SU-DHL-6 (cell line): ENCODE results near the gene PRIMPOL.

Source experiments
- H2AFZ ChIP-seq: fragments of 200-600 bp; sonication (generic); 2 replicates; pipeline ENCODE4 v1.6.1; 2014; ENCODE audit warnings: low read depth, mild to moderate bottlenecking, moderate library complexity, mixed read lengths, antibody characterized with exemption, low read length; ENCODE audit not compliant: severe bottlenecking
- H3F3A ChIP-seq: fragments of 200-600 bp; shearing (Covaris generic); 2 replicates; pipeline ENCODE4 v1.6.0; 2016; ENCODE audit warnings: antibody characterized with exemption, mild to moderate bottlenecking; ENCODE audit not compliant: insufficient read depth
- H3K27ac ChIP-seq: fragments of 200-600 bp; sonication (generic); 2 replicates; pipeline ENCODE4 v1.5.1; 2016; ENCODE audit warnings: low read depth, mild to moderate bottlenecking, low read length, moderate library complexity, mixed read lengths
- H3K27me3 ChIP-seq: fragments of 200-600 bp; sonication (generic), shearing (Covaris generic); 2 replicates; pipeline ENCODE4 v1.6.0; 2014; ENCODE audit warnings: mild to moderate bottlenecking, low read length
- H3K36me3 ChIP-seq: fragments of 200-600 bp; sonication (generic); 2 replicates; pipeline ENCODE4 v1.6.1; 2014; ENCODE audit warnings: mild to moderate bottlenecking, low read length, mixed read lengths
- H3K4me2 ChIP-seq: fragments of 300-600, 200-600 bp; shearing (Covaris generic), sonication (generic); 2 replicates; pipeline ENCODE4 v1.6.0; 2014; ENCODE audit warnings: low read length, low read depth, mild to moderate bottlenecking; ENCODE audit not compliant: poor library complexity, severe bottlenecking
- H3K4me3 ChIP-seq: fragments of 200-600 bp; sonication (generic); 2 replicates; pipeline ENCODE4 v1.5.1; 2014; ENCODE audit warnings: antibody characterized with exemption, low read length, mild to moderate bottlenecking, mixed read lengths; ENCODE audit not compliant: insufficient read depth, poor library complexity, severe bottlenecking
- H3K79me2 ChIP-seq: fragments of 200-600 bp; sonication (generic); 2 replicates; pipeline ENCODE4 v1.6.1; 2014; ENCODE audit warnings: mild to moderate bottlenecking, low read length, moderate library complexity; ENCODE audit not compliant: insufficient read depth
- H3K9ac ChIP-seq: fragments of 200-600 bp; sonication (generic); 2 replicates; pipeline ENCODE4 v1.7.0; 2014; ENCODE audit warnings: mild to moderate bottlenecking, low read length
- H3K9me2 ChIP-seq: fragments of 200-600 bp; sonication (generic); replicated peaks from 2 replicates; pipeline ENCODE4 v1.6.1; 2014; ENCODE audit warnings: low read length; ENCODE audit not compliant: insufficient read depth
- H3K9me3 ChIP-seq: fragments of 200-600 bp; sonication (generic); 2 replicates; pipeline ENCODE4 v1.6.1; 2014; ENCODE audit warnings: low read length, mixed read lengths; ENCODE audit not compliant: insufficient read depth
- H4K20me1 ChIP-seq: fragments of 200-600 bp; sonication (generic); 2 replicates; pipeline ENCODE4 v1.6.1; 2014; ENCODE audit warnings: low read depth, mild to moderate bottlenecking, antibody characterized with exemption, low read length, moderate library complexity, mixed read lengths
- EZH2phosphoT487 ChIP-seq: fragments of 200-600 bp; sonication (generic), shearing (Covaris generic); conservative IDR thresholded peaks from 2 replicates; pipeline ENCODE4 v1.6.1; 2018; ENCODE audit warnings: mild to moderate bottlenecking, antibody characterized with exemption, low read length, moderate library complexity, mixed read lengths
- TF ChIP-seq, protein P1 (sequence below): fragments of 200-600 bp; sonication (generic); IDR thresholded peaks from one replicate; pipeline ENCODE4 v1.5.1; 2017; ENCODE audit warnings: antibody characterized with exemption, mild to moderate bottlenecking, low read length, moderate library complexity; ENCODE audit not compliant: insufficient read depth, poor library complexity, severe bottlenecking

Gene PRIMPOL

DNA sequence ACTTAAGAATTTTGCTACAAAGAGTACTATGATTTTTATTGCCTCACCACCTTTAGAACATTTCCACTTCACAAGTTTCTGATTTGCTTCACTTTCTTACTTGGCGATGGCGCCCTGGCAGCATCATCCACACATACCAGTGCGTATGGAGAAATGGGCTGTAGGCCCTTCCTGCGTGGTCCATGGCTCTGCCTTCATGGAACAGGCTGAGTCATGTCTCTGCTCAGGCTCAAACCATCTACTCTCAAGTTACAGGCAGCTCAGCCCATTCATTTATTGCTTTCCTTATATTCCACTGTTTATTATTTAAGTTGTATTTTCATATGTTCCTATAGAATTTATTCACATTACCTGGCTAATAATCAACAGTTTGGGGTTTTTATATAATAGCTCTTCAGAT is 21.4 kb upstream of the PRIMPOL start:
- no peaks in the 10 kb centered on the region for H3K9me3 ChIP-seq
- H2AFZ ChIP-seq: no peak overlapping the region
- peaks cover 5% of the 10 kb centered on the region; the same call in 1 of the 2 replicates for H3F3A ChIP-seq
- H3K27ac ChIP-seq: no peak overlapping the region
- H4K20me1 ChIP-seq: no peaks in the 10 kb centered on the region
- no peaks in the 10 kb centered on the region for H3K9me2 ChIP-seq
- TF ChIP-seq, protein P1, sequence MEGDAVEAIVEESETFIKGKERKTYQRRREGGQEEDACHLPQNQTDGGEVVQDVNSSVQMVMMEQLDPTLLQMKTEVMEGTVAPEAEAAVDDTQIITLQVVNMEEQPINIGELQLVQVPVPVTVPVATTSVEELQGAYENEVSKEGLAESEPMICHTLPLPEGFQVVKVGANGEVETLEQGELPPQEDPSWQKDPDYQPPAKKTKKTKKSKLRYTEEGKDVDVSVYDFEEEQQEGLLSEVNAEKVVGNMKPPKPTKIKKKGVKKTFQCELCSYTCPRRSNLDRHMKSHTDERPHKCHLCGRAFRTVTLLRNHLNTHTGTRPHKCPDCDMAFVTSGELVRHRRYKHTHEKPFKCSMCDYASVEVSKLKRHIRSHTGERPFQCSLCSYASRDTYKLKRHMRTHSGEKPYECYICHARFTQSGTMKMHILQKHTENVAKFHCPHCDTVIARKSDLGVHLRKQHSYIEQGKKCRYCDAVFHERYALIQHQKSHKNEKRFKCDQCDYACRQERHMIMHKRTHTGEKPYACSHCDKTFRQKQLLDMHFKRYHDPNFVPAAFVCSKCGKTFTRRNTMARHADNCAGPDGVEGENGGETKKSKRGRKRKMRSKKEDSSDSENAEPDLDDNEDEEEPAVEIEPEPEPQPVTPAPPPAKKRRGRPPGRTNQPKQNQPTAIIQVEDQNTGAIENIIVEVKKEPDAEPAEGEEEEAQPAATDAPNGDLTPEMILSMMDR: no peak
- TF ChIP-seq EZH2phosphoT487: no peak
- peaks cover 34% of the 10 kb centered on the region for H3K36me3 ChIP-seq
- no peaks in the 10 kb centered on the region for H3K79me2 ChIP-seq
- no peak overlapping the region for H3K4me3 ChIP-seq
- no peak overlapping the region for H3K4me2 ChIP-seq
- H3K27me3 ChIP-seq: no peaks in the 10 kb centered on the region
- H3K9ac ChIP-seq: no peak overlapping the region

DNA sequence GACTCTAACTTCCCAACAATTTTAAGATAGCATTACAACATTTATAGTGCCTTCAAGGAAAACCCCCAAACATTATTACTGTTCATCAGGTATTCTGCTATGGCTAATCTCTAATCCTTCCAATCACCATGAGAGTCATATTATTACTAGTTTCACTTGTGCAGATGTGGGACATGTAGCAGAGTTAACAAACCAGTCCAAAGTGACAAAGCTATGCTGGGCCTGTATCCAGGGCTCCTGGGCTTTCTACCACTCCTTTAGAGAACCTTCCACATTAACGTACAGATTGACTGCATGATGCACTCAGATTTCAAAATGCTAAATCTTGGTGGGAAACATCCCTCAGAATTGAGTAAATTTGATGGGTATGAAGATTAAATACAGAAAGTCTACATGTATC is 16.7 kb upstream of the PRIMPOL start:
- Histone ChIP-seq H3K4me3 (no peak overlapping the region), H3K9me3 (no peaks in the 10 kb centered on the region), H3K4me2 (no peak overlapping the region), H3K27ac (no peak overlapping the region), H3K27me3 (no peaks in the 10 kb centered on the region), H3K79me2 (peaks cover 7% of the 10 kb centered on the region; the same call in 1 of the 2 replicates), H3K9ac (no peak overlapping the region), H2AFZ (no peak overlapping the region), H3F3A (no peaks in the 10 kb centered on the region), H3K36me3 (peaks cover 66% of the 10 kb centered on the region), H3K9me2 (no peaks in the 10 kb centered on the region), H4K20me1 (no peaks in the 10 kb centered on the region)
- TF ChIP-seq EZH2phosphoT487: no peak
- TF ChIP-seq, protein P1: no peak

DNA sequence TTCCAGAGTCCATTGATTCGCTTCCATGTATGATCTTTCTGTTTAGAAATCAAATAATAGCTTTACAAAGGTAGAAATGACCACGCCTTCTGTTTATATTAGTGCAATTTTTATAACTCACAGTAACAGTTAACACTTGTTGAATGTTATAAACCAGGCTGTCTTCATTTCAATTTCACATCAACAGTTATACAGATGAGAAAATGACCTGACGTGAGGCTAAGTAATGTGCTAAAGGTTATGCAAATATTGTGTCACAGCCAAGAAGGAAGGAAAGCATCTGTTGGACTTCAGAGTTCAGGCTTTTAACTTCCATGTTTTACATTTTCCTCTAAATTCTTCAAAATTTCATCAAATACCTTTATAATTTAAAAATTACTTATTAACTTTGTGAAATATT is 14.2 kb upstream of the PRIMPOL start:
- TF ChIP-seq, protein P1: no peak
- TF ChIP-seq EZH2phosphoT487: no peak
- Histone ChIP-seq H3K27me3 (no peaks in the 10 kb centered on the region), H3K4me2 (no peak overlapping the region), H3K36me3 (peaks cover 58% of the 10 kb centered on the region), H3K9ac (no peak overlapping the region), H3K27ac (no peak overlapping the region), H3F3A (no peaks in the 10 kb centered on the region), H3K4me3 (no peak overlapping the region), H3K79me2 (peaks cover 32% of the 10 kb centered on the region), H3K9me2 (no peaks in the 10 kb centered on the region), H2AFZ (no peak overlapping the region), H3K9me3 (no peaks in the 10 kb centered on the region), H4K20me1 (no peaks in the 10 kb centered on the region; the same call in 1 of the 2 replicates)

DNA sequence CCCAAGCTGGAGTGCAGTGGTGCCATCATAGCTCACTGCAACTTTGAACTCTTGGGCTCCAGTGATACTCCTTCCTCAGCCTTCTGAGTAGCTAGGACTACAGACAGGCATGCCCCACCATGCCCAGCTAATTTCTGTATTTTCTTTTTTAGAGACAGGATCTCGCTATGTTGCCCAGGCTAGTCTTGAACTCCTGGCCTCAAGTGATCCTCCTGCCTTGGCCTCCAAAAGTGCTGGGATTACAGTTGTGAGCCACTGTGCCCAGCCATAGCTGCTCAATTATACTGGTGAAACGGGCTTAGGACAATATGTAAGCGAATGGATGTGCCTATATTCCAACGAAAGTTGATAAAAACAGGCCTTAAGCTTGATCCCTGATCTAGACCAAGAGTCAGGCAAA is 13.4 kb upstream of the PRIMPOL start:
- Histone ChIP-seq H3K4me2 (no peak overlapping the region), H3K9me2 (no peaks in the 10 kb centered on the region), H3K27ac (no peak overlapping the region), H3K9me3 (no peaks in the 10 kb centered on the region), H2AFZ (no peak overlapping the region), H3F3A (no peaks in the 10 kb centered on the region), H3K4me3 (no peak overlapping the region), H3K79me2 (peaks cover 40% of the 10 kb centered on the region), H3K9ac (no peak overlapping the region), H3K36me3 (peaks cover 53% of the 10 kb centered on the region), H3K27me3 (no peaks in the 10 kb centered on the region), H4K20me1 (no peaks in the 10 kb centered on the region; the same call in 1 of the 2 replicates)
- no peak for TF ChIP-seq EZH2phosphoT487
- TF ChIP-seq, protein P1: no peak
